ENCODE data around the gene OLFM2. TPM values are rescaled to one million over a fixed set of nuclear protein-coding genes. Genes with fewer than 3 reads are reported as not detected.

The OLFM2 gene
- total RNA-seq, 2 experiments from 2014 or later: 0.27 TPM; not detected in 1

DNA sequence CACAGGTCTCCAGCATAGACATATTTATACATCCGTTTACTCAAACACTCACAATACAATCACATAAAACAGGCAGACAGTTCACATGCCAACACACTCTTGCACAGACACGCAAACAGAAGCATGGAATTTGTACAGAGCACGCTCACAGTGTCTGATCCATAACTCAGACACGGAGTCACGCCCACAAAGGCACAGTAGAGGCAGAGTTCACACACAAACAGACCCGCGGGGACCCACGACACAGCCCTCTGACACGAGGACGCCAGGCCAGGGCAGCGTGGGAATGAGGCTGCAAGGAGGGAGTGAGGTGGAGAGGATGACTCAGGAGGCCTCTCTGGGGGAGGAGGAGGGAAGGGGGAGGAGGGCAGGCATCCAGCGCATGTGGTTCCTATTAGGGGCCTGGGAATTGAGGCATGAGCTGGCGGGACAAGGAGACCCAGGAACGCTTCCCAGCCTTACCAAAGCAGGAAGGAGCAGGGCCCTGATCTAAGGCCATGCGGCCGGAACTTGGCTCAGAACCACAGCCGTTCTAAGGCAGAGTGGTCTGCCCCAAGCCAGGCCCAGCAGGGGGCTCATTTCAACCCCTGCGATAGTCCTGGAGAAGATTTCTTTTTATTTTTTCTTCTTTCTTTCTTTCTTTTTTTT is 9.1 kb upstream of the OLFM2 start:
- CTCF ChIA-PET: no interaction called here
- POLR2A ChIA-PET: interaction anchor here (0.5 kb wide), 1 partner anchor 141 kb away, joined by 3 read pairs; no protein-coding TSS in a partner anchor

GRCh38 chr19:9943744-9944143 is 7.4 kb upstream of the OLFM2 start:
- CTCF ChIA-PET: interaction anchor here (0.6 to 1.1 kb wide), 2 partner anchors 18 to 84 kb away, joined by 3 to 4 read pairs; no protein-coding TSS in a partner anchor
- POLR2A ChIA-PET: no interaction called here

- ChIA-PET CTCF (no interaction called here), POLR2A (no interaction called here)
Measured at GRCh38 chr19:9941671-9942070, 5.4 kb upstream of the OLFM2 start.

DNA sequence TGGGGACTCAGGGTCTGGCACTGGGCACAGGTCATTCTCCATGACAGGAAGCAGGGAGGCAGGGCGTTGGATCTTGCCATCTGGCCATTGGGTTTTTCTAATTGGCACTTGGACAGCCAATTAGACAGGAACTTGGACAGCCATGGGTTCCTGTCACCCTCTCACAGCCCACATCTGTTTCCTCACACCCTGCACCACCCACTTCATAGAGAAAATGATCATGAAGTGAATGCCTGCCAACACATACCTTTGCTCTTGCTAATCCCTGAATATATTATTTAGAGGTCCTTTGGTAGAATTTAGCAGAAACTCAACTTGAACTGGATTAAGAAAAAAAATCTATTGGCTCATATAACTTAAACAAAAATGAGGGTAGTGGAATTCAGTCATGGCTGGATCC is 4.9 kb upstream of the OLFM2 start:
- ChIA-PET POLR2A (no interaction called here), CTCF (no interaction called here)

- CTCF ChIA-PET: interaction anchor here (1.4 kb wide), 1 partner anchor 21 kb away, joined by 3 read pairs; no protein-coding TSS in a partner anchor
- POLR2A ChIA-PET: no interaction called here
Measured at GRCh38 chr19:9940778-9941177, 4.5 kb upstream of the OLFM2 start.

DNA sequence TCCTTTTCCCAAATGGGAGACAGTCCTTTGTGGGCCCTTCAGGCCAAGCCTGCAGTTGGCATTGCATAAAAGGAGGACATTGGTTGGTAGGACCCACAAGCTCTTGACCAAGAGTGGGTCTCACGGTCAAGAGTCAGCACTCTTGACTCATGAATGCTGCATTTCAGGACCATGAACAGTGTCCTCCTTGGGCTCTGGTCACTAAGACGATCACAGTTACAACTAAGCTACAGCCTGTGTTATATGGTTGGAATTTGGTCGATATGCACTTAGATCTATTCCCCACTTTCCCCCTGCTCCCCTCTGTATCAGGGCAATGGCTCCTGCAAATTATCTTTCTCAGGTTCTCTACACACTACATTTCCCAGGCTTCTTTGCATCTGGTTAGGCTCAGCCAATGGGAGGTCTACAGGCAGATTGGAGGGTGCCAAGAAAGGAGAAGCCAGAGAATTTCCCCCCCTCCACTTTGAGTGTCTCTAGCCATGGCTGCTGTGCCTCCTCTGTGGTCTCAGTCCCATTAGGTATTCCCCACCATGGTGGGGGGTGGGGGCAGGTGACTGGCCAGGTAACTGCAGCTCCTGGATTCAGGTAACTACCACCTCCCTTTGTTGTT is 3.1 kb upstream of the OLFM2 start:
- ChIA-PET POLR2A (no interaction called here), CTCF (interaction anchor here (0.9 to 1.4 kb wide), 2 partner anchors 9 to 23 kb away, joined by 3 read pairs; no protein-coding TSS in a partner anchor)

- ChIA-PET CTCF (interaction anchor here (0.7 to 0.9 kb wide), 2 partner anchors 91 to 234 kb away, joined by 3 read pairs; no protein-coding TSS in a partner anchor), POLR2A (no interaction called here)
Measured at GRCh38 chr19:9937001-9937411, 691 bp upstream of the OLFM2 start.

GRCh38 chr19:9935506-9936325 is 599 bp downstream of the OLFM2 start:
- POLR2A ChIA-PET: no interaction called here
- CTCF ChIA-PET: interaction anchor here (0.7 kb wide), 1 partner anchor 94 kb away, joined by 3 read pairs; no protein-coding TSS in a partner anchor

DNA sequence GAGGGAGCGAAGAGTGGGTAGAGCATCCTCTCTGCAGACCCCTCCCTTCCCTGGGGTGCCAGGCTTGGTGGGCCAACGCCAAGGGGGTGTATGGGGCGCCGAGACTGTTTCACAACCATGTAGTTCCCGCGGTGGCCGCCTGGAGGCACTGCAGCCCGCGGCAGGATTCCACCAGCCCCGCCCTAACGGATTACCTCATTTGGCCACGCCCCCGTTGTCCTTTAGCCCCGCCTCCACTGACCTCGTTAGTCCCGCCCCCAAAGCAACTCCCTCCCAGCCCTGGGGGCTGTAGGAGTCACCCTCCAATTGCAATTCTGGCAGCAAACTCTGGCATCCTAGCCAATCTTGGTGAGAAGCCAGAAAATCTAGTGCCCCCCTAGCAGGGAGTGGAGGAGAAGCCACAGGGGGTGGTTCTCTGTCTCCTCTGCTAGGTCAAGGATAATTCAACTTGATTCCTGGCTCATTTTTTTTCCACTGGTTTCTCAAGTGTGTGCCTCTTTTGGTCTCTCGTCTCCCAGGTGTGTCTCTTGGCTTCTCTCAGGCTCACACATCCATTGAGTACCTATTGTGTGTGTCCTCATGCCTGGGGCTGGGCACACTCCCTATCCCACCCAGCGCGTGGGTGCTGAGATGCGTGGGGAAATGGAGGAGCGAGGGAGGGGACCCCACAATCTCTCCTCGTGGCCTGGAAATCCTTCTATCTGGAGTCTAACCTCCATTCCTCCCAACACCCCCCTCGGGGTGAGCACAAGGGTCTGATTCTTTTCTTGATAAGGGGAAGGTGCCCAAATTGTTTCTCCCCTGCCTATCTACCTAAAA is 2.0 kb downstream of the OLFM2 start:
- ChIA-PET CTCF (interaction anchor here (0.7 kb wide), 1 partner anchor 95 kb away, joined by 4 read pairs; no protein-coding TSS in a partner anchor), POLR2A (interaction anchor here (0.6 kb wide), 1 partner anchor 12 kb away, joined by 3 read pairs; no protein-coding TSS in a partner anchor)

DNA sequence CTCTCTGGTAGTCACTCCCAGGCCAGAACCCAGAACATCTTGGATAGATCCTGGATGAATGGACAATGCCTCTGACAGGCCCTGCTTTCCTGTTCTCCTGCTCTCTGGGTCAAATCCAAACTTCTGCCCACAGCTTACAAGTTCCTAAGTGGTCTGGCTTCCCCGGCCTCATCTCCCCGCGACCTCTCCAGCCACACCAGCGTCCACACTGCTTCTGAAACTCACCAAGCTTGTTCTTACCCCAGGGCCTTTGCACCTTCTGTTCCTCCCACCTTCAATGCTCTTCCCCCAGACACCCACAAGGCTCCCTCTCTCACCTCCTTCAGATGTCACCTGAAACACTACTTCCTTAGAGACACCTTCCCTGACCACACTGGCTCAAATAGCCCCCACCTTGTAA is 3.5 kb downstream of the OLFM2 start:
- ChIA-PET POLR2A (interaction anchor here (0.5 kb wide), 1 partner anchor 66 kb away, joined by 4 read pairs; no protein-coding TSS in a partner anchor), CTCF (interaction anchor here (0.7 to 3.7 kb wide), 9 partner anchors 13 to 338 kb away, joined by 3 to 42 read pairs (median 5); partner anchors contain the start of gene ICAM1)

DNA sequence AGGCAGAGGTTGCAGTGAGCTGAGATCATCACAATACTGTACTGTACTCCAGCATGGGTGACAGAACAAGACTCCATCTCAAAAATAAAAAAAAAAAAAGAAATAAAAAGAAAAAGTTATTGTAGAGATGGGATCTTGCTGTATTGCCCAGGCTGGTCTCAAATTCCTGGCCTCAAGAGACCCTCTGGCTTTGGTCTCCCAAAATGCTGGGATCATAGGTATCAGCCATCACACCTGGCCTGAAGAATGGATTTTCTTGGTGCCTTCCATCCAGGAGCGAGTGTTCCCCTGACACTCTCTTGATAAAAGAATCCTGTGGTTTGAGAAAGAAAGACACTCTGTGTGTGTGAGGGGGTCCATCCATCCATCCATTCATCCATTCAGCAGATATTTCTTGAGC is 4.7 kb downstream of the OLFM2 start:
- POLR2A ChIA-PET: interaction anchor here (0.6 kb wide), 1 partner anchor 439 kb away, joined by 4 read pairs; no protein-coding TSS in a partner anchor
- CTCF ChIA-PET: interaction anchor here (1.2 to 3.7 kb wide), 10 partner anchors 66 to 339 kb away, joined by 3 to 42 read pairs (median 5); partner anchors contain the start of gene ICAM1

- ChIA-PET CTCF (interaction anchor here (0.7 kb wide), 1 partner anchor 325 kb away, joined by 3 read pairs; no protein-coding TSS in a partner anchor), POLR2A (interaction anchor here (0.7 kb wide), 1 partner anchor 238 kb away, joined by 7 read pairs; no protein-coding TSS in a partner anchor)
Measured at GRCh38 chr19:9923440-9923839, 12.9 kb downstream of the OLFM2 start.

DNA sequence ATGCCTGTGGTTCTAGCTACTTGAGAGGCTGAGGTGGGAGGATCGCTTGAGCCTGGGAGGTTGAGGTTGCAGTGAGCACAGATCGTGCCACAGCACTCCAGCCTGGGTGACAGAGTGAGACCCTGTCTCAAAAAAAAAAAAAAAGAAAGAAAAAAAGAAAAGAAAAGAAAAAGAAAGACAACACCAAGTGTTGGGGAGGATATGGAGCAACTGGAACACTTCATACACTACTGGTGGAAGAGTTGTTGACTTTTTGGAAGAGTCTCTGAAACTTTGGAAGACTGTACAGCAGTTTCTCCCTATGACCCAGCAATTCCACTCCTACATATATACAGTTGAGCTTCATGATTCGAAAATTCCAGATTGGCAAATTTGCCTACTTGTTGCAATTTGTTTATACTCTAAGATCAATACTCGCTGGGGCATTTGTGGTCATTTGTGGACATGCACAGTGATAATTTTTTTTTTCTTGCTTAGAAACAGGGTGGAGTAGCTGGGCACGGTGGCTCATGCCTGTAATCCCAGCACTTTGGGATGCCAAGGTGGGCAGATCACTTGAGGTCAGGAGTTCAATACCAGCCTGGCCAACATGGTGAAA is 13.4 kb downstream of the OLFM2 start:
- CTCF ChIA-PET: interaction anchor here (0.6 kb wide), 2 partner anchors 246 to 326 kb away, joined by 3 read pairs; no protein-coding TSS in a partner anchor
- POLR2A ChIA-PET: interaction anchor here (0.7 kb wide), 1 partner anchor 238 kb away, joined by 7 read pairs; no protein-coding TSS in a partner anchor

DNA sequence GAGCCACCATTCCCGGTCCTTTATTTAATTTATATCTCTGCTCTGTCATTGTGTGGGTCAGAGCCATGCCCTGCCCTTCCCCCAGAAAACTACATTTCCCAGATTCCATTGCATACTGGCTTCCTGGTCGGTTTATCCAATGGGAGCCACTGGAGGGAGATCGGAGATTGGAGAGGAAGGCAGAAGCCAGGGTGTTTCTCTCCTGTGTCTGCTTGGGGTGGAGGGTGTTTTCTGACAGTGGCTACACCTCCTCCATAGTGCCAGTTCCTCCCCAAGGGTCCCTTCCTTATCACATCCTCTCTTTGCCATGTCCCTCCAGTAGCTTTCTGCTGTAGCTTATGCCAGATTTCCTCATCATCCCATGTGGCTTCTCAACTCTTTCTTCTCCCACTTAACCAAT is 19.0 kb downstream of the OLFM2 start:
- ChIA-PET POLR2A (no interaction called here), CTCF (interaction anchor here (1.3 kb wide), 1 partner anchor 13 kb away, joined by 3 read pairs; no protein-coding TSS in a partner anchor)

- POLR2A ChIA-PET: no interaction called here
- CTCF ChIA-PET: no interaction called here
Measured at GRCh38 chr19:9916719-9917118, 19.6 kb downstream of the OLFM2 start.

- ChIA-PET CTCF (no interaction called here), POLR2A (interaction anchor here (0.5 kb wide), 2 partner anchors 89 to 187 kb away, joined by 3 to 15 read pairs; no protein-coding TSS in a partner anchor)
Measured at GRCh38 chr19:9914315-9915207, 21.8 kb downstream of the OLFM2 start.

DNA sequence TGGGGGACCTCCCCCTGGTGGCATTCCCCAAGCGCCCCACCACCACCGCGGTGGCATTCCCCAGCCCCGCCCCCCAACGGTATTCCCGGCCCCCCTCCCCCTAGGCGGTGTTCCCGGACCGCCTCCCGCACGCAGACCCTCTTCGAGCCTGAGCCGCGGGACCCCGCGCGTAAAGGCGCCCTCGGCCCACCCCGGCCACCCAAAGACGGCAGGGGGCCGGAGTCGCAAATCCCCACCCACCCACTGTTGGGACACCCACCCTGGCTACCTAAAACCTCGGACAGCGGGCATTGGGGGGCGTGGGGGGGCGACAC is 22.4 kb downstream of the OLFM2 start:
- POLR2A ChIA-PET: no interaction called here

More for the DNA sequence above, 22.4 kb downstream of the OLFM2 start:
- CTCF ChIA-PET: no interaction called here

All from activated CD8-positive, alpha-beta memory T cell treated with anti-CD3 and anti-CD28 coated beads for 36 hours (primary cell).